Glutamatergic neuron (in vitro differentiated cells): Measurements from ENCODE around the gene SPON1. TPM values are rescaled to one million over a fixed set of nuclear protein-coding genes. Genes with fewer than 3 reads are reported as not detected.

ENCODE experiments used
- DNase-seq: peaks from one replicate; pipeline ENCODE4 v3.0.0; 2022
- H3K27ac Mint-ChIP-seq: one replicate; pipeline ENCODE4 v1.8.0; 2020; ENCODE audit warnings: mild to moderate bottlenecking, mixed read lengths, inconsistent platforms; ENCODE audit not compliant: unreplicated experiment
- H3K27me3 Mint-ChIP-seq: one replicate; pipeline ENCODE4 v1.8.0; 2020; ENCODE audit warnings: mild to moderate bottlenecking, moderate library complexity, mixed read lengths, inconsistent platforms; ENCODE audit not compliant: unreplicated experiment
- H3K36me3 Mint-ChIP-seq: one replicate; pipeline ENCODE4 v1.8.0; 2020; ENCODE audit warnings: mild to moderate bottlenecking, mixed read lengths, inconsistent platforms; ENCODE audit not compliant: unreplicated experiment
- H3K4me1 Mint-ChIP-seq: one replicate; pipeline ENCODE4 v1.8.0; 2020; ENCODE audit warnings: mild to moderate bottlenecking, low read depth, mixed read lengths, inconsistent platforms; ENCODE audit not compliant: unreplicated experiment
- H3K4me3 Mint-ChIP-seq: one replicate; pipeline ENCODE4 v1.8.0; 2020; ENCODE audit warnings: mild to moderate bottlenecking, mixed read lengths, inconsistent platforms; ENCODE audit not compliant: unreplicated experiment
- H3K9me3 Mint-ChIP-seq: one replicate; pipeline ENCODE4 v1.8.0; 2020; ENCODE audit warnings: mild to moderate bottlenecking, moderate library complexity, mixed read lengths, inconsistent platforms; ENCODE audit not compliant: unreplicated experiment
- total RNA-seq: library from RNA; stranded (reverse); fragmentation: NEBNext Ultra II Directional; extraction: Animal tissue kit (Norgen Biotek cat#: 25700); gene quantifications from one replicate; pipeline ENCODE4 v1.2.1, GENCODE V29; 2021; ENCODE audit not compliant: unreplicated experiment
- TF ChIP-seq, protein P1 (sequence below): fragments of 200-600 bp; sonication (generic); IDR thresholded peaks from one replicate; pipeline ENCODE4 v1.5.0; 2021; ENCODE audit not compliant: partially characterized antibody, unreplicated experiment

The SPON1 gene
- total RNA-seq, 1 donor from 2014 or later: 0.81 TPM

GRCh38 chr11:14240951-14241350, 278.4 kb downstream of the SPON1 start:
- Mint-ChIP-seq H3K4me3 (no peak overlapping the region), H3K4me1 (no peaks in the 10 kb centered on the region), H3K9me3 (no peaks in the 10 kb centered on the region), H3K27ac (no peak overlapping the region), H3K27me3 (peaks cover 6% of the 10 kb centered on the region), H3K36me3 (no peaks in the 10 kb centered on the region)
- no peak for DNase-seq
- TF ChIP-seq, protein P1, sequence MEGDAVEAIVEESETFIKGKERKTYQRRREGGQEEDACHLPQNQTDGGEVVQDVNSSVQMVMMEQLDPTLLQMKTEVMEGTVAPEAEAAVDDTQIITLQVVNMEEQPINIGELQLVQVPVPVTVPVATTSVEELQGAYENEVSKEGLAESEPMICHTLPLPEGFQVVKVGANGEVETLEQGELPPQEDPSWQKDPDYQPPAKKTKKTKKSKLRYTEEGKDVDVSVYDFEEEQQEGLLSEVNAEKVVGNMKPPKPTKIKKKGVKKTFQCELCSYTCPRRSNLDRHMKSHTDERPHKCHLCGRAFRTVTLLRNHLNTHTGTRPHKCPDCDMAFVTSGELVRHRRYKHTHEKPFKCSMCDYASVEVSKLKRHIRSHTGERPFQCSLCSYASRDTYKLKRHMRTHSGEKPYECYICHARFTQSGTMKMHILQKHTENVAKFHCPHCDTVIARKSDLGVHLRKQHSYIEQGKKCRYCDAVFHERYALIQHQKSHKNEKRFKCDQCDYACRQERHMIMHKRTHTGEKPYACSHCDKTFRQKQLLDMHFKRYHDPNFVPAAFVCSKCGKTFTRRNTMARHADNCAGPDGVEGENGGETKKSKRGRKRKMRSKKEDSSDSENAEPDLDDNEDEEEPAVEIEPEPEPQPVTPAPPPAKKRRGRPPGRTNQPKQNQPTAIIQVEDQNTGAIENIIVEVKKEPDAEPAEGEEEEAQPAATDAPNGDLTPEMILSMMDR: no peak

- Mint-ChIP-seq H3K27me3 (peaks cover 6% of the 10 kb centered on the region), H3K36me3 (no peaks in the 10 kb centered on the region), H3K4me3 (no peak overlapping the region), H3K4me1 (no peaks in the 10 kb centered on the region), H3K9me3 (no peaks in the 10 kb centered on the region), H3K27ac (no peak overlapping the region)
- TF ChIP-seq, protein P1: no peak
- DNase-seq: no peak
Observed at GRCh38 chr11:14242187-14242586, 279.7 kb downstream of the SPON1 start.

DNA sequence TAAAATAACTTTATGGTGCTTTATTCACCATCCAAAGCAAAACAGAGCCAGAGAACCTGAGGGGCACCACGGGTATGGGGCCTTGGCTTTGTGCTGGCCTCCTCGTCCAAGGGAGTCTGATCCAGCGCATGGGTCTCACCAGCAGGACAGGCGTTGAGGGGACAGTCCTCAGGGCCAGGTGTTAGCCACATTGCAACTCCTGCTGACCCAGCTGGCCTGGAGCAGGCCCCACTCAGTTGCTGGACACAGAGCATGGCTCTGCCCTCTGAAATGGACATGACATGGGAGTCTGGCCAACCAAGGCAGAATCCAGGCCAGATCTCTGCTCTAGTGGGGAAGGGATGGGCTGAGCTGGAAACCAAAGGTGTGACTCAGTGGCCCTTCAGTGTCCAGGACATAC, 280.2 kb downstream of the SPON1 start:
- TF ChIP-seq, protein P1: no peak
- Mint-ChIP-seq H3K4me3 (no peak overlapping the region), H3K27me3 (peaks cover 6% of the 10 kb centered on the region), H3K9me3 (no peaks in the 10 kb centered on the region), H3K27ac (no peak overlapping the region), H3K4me1 (no peaks in the 10 kb centered on the region), H3K36me3 (no peaks in the 10 kb centered on the region)
- DNase-seq: no peak

GRCh38 chr11:14244926-14245325, 282.4 kb downstream of the SPON1 start:
- Mint-ChIP-seq H3K27ac (no peak overlapping the region), H3K9me3 (no peaks in the 10 kb centered on the region), H3K4me1 (peaks cover 2% of the 10 kb centered on the region), H3K36me3 (no peaks in the 10 kb centered on the region), H3K27me3 (peaks cover 2% of the 10 kb centered on the region), H3K4me3 (no peak overlapping the region)
- no peak for DNase-seq
- TF ChIP-seq, protein P1: no peak

DNA sequence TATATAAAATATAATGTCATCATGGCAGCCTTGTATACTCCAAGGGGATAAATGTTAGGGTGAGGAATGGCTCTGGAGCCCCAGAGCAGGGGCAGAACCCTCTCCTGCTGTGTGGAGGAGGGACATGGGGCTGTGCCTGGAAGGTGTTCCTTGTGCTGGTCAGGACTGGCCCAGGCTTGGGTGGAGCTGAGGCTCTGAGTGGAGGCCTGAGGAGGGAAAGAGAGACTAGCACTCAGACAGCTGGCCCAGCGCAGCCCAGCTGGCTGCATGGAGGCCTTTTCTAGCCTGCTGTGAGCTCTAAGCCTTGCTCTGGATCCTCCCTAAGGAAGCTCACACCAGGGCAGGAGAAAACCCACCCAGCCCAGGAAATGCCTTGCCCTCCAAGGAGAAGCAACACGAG, 282.9 kb downstream of the SPON1 start:
- TF ChIP-seq, protein P1: no peak
- DNase-seq: no peak
- H3K27ac Mint-ChIP-seq: no peak overlapping the region
- H3K36me3 Mint-ChIP-seq: no peaks in the 10 kb centered on the region
- H3K27me3 Mint-ChIP-seq: peaks cover 2% of the 10 kb centered on the region
- H3K4me1 Mint-ChIP-seq: peaks cover 2% of the 10 kb centered on the region
- no peak overlapping the region for H3K4me3 Mint-ChIP-seq
- no peaks in the 10 kb centered on the region for H3K9me3 Mint-ChIP-seq
